NCI-H748 (cell line): ENCODE results near the gene RAB5IF.
"Not testable (repeated sequence)": the region's sequence is repeated elsewhere in the genome, so short reads cannot be mapped to it uniquely, and the experiment has no call there.

ENCODE experiments used
- DNase-seq: peaks from one replicate; lab custom pipeline; 2025; ENCODE audit not compliant: unreplicated experiment; lab: John Stamatoyannopoulos, UW

The RAB5IF gene

DNA sequence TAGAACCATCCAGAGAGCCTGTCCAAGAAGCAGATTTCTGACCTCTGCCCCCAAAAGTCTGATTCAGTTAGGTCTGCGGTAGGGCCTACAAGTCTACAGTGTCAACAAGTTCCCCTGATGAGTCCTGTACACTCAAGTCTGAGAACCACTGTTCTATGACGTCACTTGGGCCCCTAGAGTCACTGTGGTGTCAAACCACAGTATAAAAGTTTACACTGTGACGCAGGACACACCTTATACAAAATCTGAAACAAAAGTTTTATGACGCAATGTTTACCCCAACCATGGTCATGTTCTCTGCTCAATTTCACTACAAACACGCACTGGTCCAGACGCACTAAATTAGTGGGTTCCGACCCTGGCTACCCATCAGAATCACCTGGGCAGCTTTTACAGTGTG is 22.5 kb downstream of the RAB5IF start:
- no peak for DNase-seq

DNA sequence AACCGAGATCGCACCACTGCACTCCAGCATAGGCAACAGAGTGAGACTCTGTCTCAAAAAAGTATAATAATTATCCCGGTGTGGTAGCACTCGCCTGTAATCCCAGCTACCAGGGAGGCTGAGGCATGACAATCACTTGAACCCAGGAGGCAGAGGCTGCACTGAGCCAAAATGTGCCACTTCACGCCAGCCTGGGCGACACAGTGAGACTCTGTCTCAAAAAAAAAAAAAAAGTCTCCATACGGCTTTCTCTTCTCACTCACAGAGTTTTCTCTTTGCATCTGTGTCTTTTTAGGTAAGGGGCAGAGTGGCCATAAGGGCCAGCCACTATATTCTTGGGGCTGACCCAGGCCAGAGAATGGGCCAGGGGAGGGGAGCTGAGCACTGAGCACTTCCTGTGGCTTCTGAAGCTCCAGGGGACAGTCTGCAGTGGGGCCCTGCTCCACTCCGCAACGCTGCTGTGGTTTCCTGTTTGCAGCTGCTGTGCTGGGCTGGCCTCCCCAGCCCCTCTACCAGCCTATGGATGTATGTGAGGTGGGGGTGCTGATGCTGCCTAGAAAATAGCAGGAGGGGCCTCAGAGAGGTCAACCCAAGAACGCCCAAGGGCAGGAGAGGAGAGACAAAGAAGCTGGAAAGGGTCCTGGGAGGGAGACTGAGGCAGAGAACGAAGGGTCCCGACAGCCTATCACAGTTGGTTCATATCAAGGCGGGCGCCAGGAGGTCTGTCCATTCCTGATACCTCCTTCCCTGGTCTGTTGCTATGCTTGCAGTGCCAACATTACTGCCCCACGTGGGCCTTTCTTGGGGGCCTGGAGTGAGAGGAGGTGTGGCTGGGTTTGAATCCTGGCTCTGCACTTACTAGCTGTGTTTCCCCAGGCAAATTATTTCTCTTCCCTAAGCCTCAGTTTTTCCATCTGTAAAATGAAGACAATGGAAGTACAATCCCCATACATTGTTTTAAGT is 24.4 kb downstream of the RAB5IF start:
- no peak for DNase-seq

DNA sequence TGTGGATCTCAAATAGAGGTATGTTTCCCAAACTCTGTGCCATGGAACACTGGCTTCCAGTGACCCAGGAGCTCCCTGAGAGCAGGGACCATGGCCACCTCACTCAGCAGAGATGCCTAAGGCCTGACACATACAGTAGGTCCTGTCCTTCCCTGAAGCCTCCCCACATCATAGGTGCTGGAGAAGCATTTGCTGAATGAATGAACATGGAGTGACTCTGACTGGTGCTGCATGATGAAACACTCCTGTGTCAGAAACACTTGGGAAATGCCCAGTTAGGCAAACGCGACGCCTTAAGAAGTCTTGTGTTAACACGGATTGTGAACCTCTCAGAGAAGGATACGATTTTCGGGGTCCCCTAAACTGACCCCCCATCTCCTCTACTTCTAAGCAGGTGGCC is 26.1 kb downstream of the RAB5IF start:
- no peak for DNase-seq

DNA sequence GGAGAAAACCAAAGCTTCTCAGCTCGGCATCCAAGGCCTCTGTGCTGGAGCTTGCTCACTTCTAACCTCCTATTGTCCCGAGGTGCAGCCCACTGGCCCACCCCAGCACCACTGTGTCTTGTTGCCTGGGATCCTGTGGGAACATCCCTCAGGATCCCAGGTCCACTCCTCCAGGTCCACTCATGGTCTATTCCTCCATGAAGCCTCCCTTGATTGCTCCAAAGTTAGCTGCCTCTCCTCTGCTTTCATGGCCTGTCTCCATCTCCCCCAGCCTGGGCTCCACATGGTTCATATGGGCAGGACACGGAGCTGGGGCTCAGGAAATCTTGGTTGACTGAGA is 26.5 kb downstream of the RAB5IF start:
- DNase-seq = no peak

DNA sequence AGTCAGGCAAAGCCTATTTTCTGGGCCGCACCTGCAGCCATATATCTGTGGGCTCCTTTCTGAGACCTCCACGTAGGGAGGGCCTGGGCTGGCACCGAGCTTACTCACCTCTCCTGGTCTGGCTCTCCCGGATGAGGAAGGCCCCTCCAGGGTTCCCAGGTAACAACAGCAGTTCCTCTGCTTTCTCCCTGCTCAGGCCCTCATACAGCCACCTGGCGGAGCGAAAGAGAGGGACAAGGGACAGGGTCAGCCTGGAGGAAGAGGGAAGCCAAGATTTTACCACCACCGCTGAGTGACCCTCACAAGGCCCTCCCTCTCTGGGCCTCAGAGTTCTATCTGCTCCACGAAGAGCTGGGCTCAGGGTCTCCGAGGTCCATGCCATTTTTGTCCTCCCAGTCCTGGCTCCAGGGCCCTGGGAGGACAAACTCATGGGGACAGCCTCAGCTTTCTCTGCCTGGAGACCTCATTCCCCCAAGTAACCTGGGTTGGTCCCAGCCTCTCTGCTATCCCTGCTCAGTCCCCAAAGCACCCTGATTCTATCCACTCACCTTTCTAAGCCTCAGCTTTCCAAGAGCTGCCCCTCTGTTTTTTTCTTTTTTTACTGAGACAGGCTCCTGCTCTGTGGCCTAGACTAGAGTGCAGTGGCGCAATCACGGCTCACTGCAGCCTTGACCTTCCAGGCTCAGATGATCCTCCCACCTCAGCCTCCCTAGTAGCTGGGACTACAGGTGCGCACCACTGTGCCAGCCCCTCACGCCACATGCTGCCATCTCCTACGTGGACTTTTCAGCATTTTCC is 27.1 kb downstream of the RAB5IF start:
- no peak for DNase-seq

DNA sequence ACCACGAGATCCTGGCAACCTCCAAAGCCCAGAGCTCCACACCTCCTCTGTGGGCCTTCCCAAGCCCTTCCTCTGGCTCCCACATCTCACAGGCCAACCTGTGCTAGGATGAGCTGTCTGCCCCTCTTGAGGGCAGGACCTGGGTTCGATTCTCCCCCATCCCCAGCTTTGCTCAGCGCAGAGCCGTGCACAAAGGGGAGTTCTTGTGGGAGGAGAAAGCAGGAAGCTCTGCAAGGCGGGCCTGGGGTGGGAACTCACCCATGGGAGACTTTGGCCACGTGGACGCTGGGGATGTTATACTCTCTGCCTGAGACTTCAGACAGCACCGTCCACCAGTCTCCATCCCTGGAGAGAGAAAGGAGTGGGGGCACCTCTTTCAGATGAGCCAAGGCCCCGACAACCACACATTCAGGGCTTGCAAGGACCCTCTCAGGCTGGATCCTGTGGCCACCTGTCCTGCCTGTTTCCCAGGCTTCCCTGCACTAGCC is 27.8 kb downstream of the RAB5IF start:
- no peak for DNase-seq

DNA sequence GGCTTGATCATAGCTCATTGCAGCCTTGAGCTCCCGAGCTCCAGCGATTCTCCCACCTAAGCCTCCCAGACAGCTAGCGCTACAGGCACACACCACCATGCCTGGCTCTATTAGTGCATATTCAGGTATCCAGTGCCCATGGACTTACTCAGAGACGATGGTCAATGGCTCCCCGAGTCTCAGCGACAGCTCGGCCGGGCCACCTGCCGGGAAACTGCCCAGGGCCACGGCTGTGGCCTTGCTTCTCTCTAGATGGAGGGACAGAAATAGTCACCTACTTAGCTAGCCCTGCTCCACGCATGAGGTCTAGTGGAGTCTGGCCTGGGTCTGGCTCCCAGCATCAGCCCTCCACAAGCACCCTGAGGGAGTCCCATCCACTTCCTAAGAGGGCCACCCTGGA is 28.8 kb downstream of the RAB5IF start:
- no peak for DNase-seq

DNA sequence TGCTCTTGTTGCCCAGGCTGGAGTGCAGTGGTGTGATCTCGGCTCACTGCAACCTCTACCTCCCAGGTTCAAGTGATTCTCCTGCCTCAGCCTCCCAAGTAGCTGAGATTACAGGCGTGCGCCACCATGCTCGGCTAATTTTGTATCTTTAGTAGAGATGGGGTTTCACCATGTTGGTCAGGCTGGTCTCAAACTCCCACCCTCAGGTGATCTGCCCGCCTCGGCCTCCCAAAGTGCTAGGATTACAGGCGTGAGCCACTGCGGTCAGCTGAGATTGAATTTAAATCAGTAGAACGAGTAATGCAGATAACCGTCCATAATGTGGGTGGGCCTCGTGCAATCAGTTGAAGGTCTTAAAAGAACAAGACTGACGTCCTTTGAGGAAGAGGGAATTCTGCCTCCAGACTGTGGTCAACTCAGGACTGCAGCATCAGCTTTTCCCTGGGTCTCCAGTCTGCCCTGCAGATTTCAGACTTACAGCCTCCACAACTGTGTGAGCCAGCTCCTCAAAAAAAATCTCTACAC is 33.4 kb downstream of the RAB5IF start:
- not testable (repeated sequence) for DNase-seq

DNA sequence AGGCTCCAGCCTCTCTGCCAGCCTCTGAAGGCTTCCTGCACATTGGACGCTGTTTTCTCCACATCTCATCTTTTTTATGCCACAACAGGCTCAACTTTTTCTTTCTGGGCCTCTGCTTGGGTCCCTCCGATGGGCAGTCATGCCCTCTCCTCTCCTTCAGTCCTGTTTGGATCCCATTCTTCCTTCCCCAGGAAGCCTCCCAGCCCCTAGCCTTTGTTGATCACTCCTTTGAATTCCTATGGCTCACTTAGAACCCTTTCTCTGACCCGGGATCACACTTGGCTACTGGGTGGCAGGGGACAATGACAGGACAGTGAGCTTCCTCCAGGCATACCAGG is 35.9 kb downstream of the RAB5IF start:
- no peak for DNase-seq

DNA sequence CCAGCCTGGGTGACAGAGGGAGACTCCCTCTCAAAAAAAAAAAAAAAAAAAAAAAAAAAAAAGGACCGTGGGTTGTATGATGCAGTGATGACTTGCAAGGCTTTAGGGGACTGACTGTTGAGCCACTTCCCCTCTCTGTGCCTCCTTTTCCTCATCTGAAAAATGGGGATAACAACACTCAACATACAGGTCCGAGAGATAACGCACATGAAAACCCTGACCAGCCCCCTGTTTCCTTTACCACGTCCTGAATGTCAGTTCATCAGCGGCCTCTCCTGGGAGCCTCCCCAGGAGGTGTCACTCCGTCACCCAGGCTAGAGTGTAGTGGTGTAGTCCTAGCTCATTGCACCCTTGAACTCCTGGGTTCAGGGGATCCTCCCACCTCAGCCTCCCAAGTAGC is 36.6 kb downstream of the RAB5IF start:
- DNase-seq = no peak

DNA sequence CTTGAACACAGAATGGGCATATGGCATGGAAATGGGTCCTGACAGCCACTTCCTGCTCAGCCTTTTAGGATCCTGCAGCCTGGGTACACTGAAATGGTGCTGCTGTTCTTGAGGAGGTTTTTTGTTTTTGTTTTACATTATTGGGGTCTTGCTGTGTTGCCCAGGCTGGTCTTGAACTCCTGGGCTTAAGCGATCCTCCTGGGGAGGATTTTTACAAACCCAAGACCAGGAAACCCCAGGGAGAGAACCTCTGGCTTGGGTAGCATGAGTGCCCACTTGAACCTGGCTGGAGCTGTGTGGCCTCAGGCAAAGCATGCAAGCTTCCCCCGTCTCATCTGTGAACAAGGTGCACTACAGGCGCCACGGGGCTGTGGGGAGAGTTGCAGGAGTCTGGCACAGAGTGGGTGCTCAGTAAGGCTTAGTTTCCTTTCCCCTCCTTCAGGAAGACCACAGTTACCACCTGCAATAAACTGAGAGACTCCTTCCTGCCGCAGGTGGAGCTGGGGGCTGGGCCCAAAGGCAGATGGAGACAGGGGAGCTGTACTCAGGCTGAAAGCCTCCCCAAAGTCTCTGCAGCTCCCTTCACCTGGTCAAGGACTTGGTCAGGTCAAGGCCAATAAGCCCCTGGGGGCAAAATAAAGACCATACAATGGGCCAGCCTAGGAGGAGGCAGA is 38.6 kb downstream of the RAB5IF start:
- no peak for DNase-seq

DNA sequence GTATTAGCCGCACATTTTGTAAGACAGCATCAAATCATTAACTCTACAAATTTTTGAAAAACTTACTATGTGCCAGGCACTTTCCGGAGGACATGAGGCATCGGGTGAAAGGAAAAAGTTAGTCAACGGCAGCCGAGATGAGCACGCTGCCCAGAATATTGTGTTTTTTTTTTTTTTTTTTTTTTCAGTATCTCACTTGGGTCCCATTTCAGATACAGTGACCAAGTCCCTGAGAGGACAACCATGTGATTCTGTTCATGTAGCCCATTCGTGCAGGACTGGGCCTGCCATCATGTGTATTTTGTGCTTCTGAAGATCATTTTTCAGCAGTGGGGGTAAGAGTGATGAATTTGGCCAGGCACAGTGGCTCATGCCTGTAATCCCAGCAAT is 39.1 kb downstream of the RAB5IF start:
- no peak for DNase-seq

DNA sequence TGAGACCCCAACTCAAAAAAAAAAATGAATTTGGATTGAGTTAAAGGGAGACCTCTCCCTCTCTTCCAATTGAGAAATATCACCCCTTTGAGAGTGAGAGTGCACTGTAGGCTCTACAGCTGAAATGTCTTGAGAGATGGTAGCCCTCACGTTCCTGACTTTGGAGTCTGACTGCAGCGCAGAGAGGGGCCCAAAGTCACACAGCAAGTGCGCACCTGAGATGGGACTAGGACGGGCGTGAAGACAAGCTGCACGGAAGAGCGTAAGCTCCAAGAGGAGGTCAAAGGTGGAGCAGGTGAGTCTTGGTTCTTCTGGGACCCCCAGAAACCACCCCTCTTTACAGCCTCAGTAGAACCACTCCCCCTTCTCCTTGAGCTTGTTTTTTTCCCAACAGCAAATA is 39.8 kb downstream of the RAB5IF start:
- DNase-seq = no peak

DNA sequence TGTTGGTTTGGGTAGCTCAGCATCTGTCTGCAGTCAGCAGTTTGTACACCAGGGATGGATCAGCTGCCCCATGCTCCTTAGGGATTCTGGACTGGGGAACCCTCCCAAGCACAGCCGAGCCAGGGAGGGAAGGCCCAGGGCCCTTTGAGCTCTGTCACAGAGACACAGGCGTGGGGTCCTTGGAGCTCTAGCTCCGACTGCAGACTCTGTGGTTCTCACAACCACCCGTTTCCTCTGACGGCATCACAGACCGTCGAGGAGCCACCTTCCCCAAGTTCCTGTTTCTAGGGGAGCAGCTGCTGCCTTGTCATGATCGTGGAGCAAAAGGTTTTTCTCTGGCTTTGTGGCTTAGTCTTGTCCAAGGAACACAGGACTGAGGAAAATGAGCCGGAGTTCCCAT is 40.4 kb downstream of the RAB5IF start, which contains the start of gene SLA2:
SLA2 (minus strand) TSS at position 199 of the 400 bp plus-strand sequence. CDS start 4,861 bp downstream, outside the sequence.
- DNase-seq = no peak

DNA sequence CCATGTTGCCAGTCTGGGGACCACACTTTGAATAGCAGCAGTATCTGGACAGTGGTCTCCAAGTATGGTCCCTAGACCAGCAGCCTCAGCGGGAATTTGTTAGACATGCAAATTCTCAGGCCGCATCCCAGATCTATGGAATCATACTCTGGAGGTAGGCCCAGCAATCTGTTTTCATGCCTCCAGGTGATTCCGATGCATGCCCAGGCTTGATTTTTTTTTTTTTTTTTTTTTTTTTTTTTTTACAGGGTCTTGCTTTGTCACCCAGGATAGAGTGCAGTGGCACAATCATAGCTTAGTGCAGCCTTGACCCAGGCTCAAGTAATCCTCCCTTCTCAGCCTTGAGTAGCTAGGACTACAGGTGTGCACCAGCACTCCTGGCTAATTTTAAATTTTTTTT is 41.1 kb downstream of the RAB5IF start:
- no peak for DNase-seq

DNA sequence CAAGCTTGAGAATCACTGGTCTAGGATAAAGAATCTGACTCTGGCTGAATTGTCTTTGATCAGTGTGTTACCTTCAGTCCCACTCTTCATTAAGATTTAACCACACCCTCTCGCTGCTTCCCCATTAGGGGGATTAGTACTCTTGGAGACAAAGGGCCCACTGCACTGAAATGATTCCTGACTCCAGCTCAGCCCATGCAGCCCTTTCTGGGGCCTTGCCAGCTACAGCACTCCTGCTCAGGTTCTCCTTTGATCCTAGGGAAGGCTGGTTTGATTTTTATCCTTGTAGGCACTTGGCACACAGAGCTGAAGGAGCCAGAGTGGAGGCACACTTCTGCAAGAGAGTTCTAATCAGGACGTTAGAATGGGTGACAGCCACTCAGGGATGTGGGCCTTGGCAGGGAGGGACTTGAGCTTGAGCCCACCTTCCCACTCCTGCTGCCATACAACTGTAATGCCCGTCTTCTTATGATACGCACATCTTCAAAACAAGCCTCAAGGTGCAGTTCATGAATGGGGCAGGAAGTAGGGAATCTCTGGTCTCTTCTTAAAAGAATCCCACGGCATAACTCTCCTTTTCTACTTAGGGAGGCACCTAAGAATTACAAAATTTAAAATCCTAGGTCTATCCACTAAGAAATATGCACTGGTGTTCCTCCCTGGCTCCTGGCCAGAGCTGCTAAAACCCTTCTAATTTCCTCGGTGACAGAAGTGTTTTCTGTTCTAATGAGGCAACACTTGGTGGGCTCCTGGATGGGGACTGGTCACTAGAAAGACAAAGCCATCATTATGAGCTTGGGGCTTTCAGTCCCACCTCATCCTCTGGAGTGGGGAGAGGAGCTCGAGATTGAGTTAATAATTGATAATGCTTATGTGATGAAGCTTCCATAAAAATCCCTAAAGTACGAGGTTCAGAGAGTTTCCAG is 41.9 kb downstream of the RAB5IF start:
- DNase-seq = no peak

DNA sequence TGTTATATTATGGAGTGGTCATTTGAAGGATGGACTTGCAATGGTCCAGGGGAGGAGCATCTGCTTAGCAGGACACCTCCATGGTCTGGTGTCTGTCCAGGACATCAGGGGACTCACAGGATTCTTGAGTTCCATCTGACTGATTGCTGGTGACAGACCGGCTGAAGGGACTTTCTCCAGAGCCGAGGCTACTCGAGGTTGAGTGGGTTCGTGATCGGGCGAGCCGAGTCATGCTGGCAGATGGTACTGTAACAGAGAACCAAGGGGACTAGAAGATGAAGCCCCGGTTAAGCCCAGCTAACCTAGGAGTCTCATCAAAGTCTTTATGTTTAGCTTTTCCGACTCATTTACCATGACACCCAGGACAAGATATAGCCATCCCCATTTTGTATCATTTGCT is 47.9 kb downstream of the RAB5IF start:
- DNase-seq = no peak

DNA sequence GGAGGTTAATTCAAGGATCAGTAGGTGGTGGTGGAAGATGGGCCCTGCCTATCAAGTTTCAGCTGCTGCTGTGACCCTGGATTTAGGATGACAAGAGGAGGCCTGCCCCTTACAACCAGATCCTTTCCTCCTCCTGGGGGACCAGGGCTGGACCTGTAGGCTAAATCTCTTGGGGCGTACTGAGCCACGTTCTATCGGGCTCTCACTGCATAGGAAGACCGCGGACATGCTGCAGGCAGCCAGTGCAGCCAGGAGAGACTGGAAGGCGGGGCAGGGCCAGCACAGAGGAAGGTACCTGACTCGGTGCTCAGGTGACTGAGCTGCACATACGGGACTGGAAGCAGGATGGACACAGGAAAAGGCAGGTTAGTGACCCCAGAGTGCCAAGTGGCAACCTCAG is 48.9 kb downstream of the RAB5IF start:
- no peak for DNase-seq

DNA sequence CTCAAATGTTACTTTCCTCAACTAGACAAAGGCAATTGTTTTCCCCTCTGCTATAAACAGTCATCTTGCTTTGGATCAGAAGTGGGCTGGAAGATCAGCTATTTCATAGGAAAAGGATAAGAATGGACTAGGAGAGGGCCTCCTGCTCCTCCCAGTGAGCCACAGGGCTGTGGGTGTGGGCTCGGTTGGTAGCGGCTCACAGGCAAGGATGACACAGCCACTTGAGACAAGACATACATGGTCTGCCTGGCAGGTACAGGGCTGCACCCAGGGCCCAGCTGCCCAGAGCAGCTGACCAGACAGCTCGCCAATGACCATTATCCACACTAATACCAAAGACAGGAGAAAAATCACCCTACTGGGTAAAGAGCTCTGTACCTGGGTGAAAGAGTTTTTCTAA is 49.4 kb downstream of the RAB5IF start:
- DNase-seq = no peak

DNA sequence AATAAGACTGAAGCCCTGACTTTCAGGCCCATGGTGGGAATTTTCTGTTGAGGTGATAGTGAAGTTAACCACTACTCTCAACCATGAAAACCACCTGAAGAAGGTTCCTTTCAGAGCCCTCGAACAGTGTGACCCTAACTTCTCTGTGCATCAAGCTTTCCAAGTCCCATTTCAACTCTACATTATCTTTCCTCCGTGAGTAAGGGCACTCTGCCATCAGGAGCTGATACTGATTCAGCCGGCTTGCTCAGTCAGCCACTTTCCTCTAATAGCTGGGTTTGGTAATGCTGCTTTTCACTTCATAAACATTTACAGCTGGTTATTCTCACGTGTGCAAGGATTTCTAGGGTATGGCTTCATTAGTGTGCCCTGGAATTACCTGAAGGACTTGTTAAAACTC is 51.2 kb downstream of the RAB5IF start:
- DNase-seq = no peak
